GM12872 (cell line): ENCODE data around the gene NFYB.

Source experiments
- TF ChIP-seq, protein P1 (sequence below): IDR thresholded peaks from 3 replicates; pipeline ENCODE4 v1.5.1; 2011; ENCODE audit warnings: low read depth, mild to moderate bottlenecking, low read length, moderate library complexity; ENCODE audit not compliant: insufficient read depth

The NFYB gene

DNA sequence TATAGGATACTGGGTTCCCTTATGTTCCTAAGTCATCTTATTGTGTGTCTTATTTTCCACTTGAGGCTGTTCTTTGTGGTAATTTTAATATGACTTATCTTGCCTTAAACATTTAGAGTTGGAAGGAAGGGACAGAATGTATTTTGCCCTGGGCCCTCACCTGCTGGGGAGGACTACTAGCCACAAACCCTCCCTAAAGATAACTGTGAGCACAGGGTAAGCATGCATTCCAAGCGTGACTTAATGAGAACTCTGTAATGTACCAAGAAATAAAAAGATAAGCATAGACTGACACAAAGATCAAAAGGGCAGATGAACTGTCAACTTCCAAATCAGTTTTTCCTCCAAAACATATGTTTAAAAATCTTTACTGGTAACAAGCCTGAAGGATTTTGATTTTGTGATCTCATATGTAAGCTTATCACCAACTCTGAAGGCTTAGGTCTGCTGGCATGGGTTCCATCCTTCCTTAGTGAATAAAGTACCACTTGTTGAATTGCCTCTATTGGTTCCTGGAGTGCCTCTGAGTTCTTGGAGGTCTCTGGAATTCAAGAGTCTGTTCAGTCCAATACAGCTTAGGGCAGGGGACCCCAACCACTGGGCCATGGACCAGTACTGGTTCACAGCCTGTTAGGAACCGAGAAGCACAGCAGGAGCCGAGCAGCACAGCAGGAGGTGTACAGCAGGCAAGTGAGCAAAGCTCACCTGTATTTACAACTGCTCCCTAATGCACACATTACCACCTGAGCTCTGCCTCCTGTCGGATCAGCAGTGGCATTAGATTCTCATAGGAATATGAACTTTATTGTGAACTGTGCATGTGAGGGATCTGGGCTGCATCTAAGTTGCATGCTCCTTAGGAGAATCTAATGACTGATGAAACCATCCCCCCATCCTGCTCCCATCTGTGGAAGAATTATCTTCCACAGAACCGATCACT lies 29.8 kb upstream of the NFYB start:
- TF ChIP-seq, protein P1, sequence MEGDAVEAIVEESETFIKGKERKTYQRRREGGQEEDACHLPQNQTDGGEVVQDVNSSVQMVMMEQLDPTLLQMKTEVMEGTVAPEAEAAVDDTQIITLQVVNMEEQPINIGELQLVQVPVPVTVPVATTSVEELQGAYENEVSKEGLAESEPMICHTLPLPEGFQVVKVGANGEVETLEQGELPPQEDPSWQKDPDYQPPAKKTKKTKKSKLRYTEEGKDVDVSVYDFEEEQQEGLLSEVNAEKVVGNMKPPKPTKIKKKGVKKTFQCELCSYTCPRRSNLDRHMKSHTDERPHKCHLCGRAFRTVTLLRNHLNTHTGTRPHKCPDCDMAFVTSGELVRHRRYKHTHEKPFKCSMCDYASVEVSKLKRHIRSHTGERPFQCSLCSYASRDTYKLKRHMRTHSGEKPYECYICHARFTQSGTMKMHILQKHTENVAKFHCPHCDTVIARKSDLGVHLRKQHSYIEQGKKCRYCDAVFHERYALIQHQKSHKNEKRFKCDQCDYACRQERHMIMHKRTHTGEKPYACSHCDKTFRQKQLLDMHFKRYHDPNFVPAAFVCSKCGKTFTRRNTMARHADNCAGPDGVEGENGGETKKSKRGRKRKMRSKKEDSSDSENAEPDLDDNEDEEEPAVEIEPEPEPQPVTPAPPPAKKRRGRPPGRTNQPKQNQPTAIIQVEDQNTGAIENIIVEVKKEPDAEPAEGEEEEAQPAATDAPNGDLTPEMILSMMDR, result no peak

- TF ChIP-seq, protein P1, result no peak
These were observed 28.5 kb upstream of the NFYB start for GRCh38 chr12:104166465-104166864.

DNA sequence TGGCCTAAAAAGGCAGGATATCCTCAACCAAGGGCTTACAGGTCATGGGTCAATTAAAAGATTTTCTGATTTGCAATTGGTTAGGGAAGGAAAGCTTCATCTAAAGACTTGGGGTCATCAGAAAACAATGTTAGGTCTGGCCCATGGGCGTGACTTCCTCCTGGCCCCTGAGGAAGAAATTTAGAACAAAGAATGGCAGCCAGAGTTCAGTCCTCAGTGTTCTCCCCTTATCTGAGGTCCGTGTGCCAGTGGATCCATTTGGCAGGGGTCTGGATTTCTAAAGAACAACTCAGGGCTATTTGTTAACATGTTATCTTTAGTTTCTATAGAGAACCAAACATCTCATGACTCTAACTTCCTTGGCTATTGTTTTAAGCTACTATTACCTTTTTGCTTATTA lies 27.8 kb upstream of the NFYB start:
- TF ChIP-seq, protein P1, result no peak

- TF ChIP-seq, protein P1, result no peak
These were observed 26.6 kb upstream of the NFYB start for GRCh38 chr12:104164634-104165033.

DNA sequence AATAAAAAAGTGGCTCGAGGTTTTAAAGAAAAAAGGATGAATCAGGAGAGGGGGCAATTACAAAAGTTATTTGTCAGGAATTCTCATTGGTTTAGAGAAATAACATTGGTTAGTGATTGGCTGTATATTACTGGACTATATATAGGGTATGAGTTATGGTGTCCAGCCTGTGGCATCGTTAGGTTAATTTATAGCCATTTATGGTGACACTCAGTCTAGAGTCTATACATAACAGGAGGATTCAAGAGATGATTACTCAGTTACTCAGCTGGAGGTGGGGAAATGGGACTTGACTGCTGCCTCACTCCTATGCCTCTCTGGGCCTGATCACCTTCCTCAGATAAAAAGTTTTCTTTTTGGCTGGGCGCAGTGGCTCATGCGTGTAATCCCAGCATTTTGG lies 25.6 kb upstream of the NFYB start:
- TF ChIP-seq, protein P1, result no peak

- TF ChIP-seq, protein P1, result no peak
These were observed 17.9 kb upstream of the NFYB start for GRCh38 chr12:104155711-104156555.

GRCh38 chr12:104154806-104155205 lies 16.8 kb upstream of the NFYB start:
- TF ChIP-seq, protein P1, result no peak
